Measurements from ENCODE around the gene PDIA6.

- TF ChIP-seq CTCF (IDR thresholded peaks at IDR 0.05): no peak
- no peak for TF ChIP-seq POLR2A (IDR thresholded peaks at IDR 0.05)
- no peak for TF ChIP-seq EP300 (IDR thresholded peaks at IDR 0.05; ENCODE audit: low read depth)
- TF ChIP-seq POLR2AphosphoS5 (IDR thresholded peaks at IDR 0.05): no peak
These were observed 74.4 kb downstream of the PDIA6 start for GRCh38 chr2:10738192-10738591.
